Measurements from ENCODE around the gene PLPPR1.
"Not testable (repeated sequence)": the region's sequence is repeated elsewhere in the genome, so short reads cannot be mapped to it uniquely, and the experiment has no call there.

Gene PLPPR1

GRCh38 chr9:101275769-101276250 is 247.3 kb downstream of the PLPPR1 start:
- DNase-seq (ENCODE audit: low read depth): no peak
- H3K4me3 ChIP-seq (ENCODE audit: low read depth, low read length): no peak overlapping the region
- TF ChIP-seq CTCF (IDR thresholded peaks at IDR 0.05; ENCODE audit: low read depth, low read length, missing control alignments): no peak

- H3K4me3 ChIP-seq (ENCODE audit: low read depth, low read length); DNase-seq (ENCODE audit: low read depth): not testable (repeated sequence)
Observed at GRCh38 chr9:101291043-101291442, 262.5 kb downstream of the PLPPR1 start.

- TF ChIP-seq CTCF (IDR thresholded peaks at IDR 0.05; ENCODE audit: low read depth, low read length, missing control alignments): no peak
- H3K4me3 ChIP-seq (ENCODE audit: low read depth, low read length): no peak overlapping the region
- no peak for DNase-seq (ENCODE audit: low read depth)
Observed at GRCh38 chr9:101299901-101300300, 271.4 kb downstream of the PLPPR1 start.

GRCh38 chr9:101307051-101307450 is 278.5 kb downstream of the PLPPR1 start:
- DNase-seq (ENCODE audit: low read depth): no peak
- no peak overlapping the region for H3K4me3 ChIP-seq (ENCODE audit: low read depth, low read length)
- TF ChIP-seq CTCF (IDR thresholded peaks at IDR 0.05; ENCODE audit: low read depth, low read length, missing control alignments): no peak

GRCh38 chr9:101307524-101308213 is 279.1 kb downstream of the PLPPR1 start:
- no peak for TF ChIP-seq CTCF (IDR thresholded peaks at IDR 0.05; ENCODE audit: low read depth, low read length, missing control alignments)
- DNase-seq (ENCODE audit: low read depth): no peak
- H3K4me3 ChIP-seq (ENCODE audit: low read depth, low read length): no peak overlapping the region

- no peak for DNase-seq (ENCODE audit: low read depth)
- no peak overlapping the region for H3K4me3 ChIP-seq (ENCODE audit: low read depth, low read length)
- no peak for TF ChIP-seq CTCF (IDR thresholded peaks at IDR 0.05; ENCODE audit: low read depth, low read length, missing control alignments)
Observed at GRCh38 chr9:101309139-101309538, 280.6 kb downstream of the PLPPR1 start.

GRCh38 chr9:101311191-101311590 is 282.7 kb downstream of the PLPPR1 start:
- H3K4me3 ChIP-seq (ENCODE audit: low read depth, low read length): no peak overlapping the region
- no peak for TF ChIP-seq CTCF (IDR thresholded peaks at IDR 0.05; ENCODE audit: low read depth, low read length, missing control alignments)
- no peak for DNase-seq (ENCODE audit: low read depth)
